Hepatocyte (in vitro differentiated cells): ENCODE data around the gene CSNK1G3. TPM values are rescaled to one million over a fixed set of nuclear protein-coding genes. Genes with fewer than 3 reads are reported as not detected.

Source experiments
- polyA plus RNA-seq: library from polyadenylated mRNA; unstranded; fragments of >200 nt; fragmentation: Nextera tagmentation; extraction: Ambion mirVana; gene quantifications from 2 replicates; pipeline ENCODE4 v1.2.1, GENCODE V29; 2016
- total RNA-seq: library from RNA; depleted of rRNA; stranded (reverse); fragments of >200 nt; gene quantifications from 2 replicates; pipeline ENCODE4 v1.2.3, GENCODE V29; 2014

CSNK1G3 gene
- total and polyA plus RNA-seq, 2 experiments from 2014 or later, result 20.8 to 59.3 TPM

Other genes starting within 250 kb of the CSNK1G3 start
- 15.8 and 17.5 TPM in 2 replicates for gene CEP120, start 88.8 kb upstream of the CSNK1G3 start, total RNA-seq
- gene CEP120, start 88.8 kb upstream of the CSNK1G3 start, polyA plus RNA-seq, result 5.7 and 6.9 TPM in 2 replicates